ENCODE results near the gene TMEM178B.

The TMEM178B gene

DNA sequence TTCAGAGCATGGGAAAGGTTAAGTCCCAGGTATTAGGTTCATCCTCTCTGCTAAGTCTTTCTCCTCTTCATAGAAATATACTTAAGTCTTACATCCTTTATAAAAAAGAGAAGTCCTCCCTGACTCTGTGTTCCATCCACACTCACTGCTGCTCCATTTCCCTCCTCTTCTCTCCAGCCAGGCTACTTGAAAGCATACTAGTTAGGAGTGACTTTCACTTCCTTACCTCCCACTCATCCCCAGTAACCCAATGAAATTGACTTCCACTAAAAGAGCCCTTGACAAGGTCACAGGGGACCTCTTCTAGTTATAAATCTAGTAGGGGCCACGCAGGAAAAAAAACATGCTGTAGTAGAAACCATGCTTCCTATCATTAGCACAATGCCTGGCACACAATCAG, 344.2 kb downstream of the TMEM178B start:
- no peak for TF ChIP-seq ZNF274 (IDR thresholded peaks at IDR 0.05; ENCODE audit: low read depth, low read length)
- H3K4me3 ChIP-seq (ENCODE audit: low read length): no peak overlapping the region

GRCh38 chr7:141421306-141421705, 347.4 kb downstream of the TMEM178B start:
- H3K4me3 ChIP-seq (ENCODE audit: low read length): no peak overlapping the region
- TF ChIP-seq ZNF274 (IDR thresholded peaks at IDR 0.05; ENCODE audit: low read depth, low read length): no peak

DNA sequence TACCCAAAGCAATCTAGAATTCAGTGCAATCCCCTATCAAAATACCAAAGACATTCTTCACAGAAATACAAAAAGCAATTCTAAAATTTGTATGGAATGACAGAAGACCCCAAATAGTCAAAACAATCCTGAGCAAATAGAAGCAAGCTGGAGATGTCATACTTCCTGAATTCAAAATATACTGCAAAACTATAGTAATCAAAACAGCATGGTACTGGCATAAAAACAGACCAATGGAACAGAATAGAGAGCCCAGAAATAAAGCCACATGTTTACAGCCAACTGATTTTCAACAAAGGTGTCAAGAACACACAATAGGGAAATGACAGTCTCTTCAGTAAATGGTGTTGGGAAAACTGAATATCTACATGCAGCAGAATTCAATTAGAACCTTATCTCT, 353.3 kb downstream of the TMEM178B start:
- no peak overlapping the region for H3K4me3 ChIP-seq (ENCODE audit: low read length)
- TF ChIP-seq ZNF274 (IDR thresholded peaks at IDR 0.05; ENCODE audit: low read depth, low read length): no peak

- no peak overlapping the region for H3K4me3 ChIP-seq (ENCODE audit: low read length)
- no peak for TF ChIP-seq ZNF274 (IDR thresholded peaks at IDR 0.05; ENCODE audit: low read depth, low read length)
Measured at GRCh38 chr7:141430455-141431139, 356.7 kb downstream of the TMEM178B start.

DNA sequence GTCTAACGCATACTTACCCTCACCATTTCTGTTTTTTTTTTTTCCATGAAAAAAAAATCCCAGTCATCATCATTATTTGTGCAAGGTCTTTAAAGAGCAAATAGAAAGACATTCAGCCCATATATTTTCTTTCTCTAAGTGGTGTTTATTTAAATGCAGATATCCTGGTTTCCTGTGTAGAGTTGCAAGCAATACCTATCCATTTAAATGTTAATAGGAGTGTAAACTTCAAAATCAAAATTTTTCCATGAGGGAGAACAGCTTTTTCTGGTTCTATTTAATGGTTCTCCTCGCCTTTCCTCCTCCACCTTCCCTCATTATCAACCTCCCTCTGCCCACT, 357.2 kb downstream of the TMEM178B start:
- H3K4me3 ChIP-seq (ENCODE audit: low read length): no peak overlapping the region
- TF ChIP-seq ZNF274 (IDR thresholded peaks at IDR 0.05; ENCODE audit: low read depth, low read length): no peak

GRCh38 chr7:141431711-141432110, 357.8 kb downstream of the TMEM178B start:
- no peak overlapping the region for H3K4me3 ChIP-seq (ENCODE audit: low read length)
- TF ChIP-seq ZNF274 (IDR thresholded peaks at IDR 0.05; ENCODE audit: low read depth, low read length): no peak

DNA sequence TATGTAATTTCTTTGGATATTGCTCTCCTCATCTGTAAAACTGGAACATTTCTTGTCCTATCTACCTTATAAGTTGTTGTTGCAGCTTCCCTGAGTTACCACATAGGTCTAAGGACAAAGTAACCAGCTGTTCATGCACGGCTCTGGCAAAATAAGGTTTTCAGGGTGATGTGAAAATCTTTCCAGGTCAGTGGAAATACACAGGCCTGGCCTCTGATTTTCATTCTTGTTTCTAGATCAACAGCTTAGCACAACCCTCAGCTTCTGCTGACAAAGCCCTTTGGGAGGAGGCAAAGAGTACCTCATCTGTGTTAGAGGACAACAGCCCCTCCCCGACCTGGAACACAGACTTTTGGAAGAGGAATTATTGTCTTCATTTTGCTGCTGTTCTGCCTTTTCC, 359.8 kb downstream of the TMEM178B start:
- no peak overlapping the region for H3K4me3 ChIP-seq (ENCODE audit: low read length)
- TF ChIP-seq ZNF274 (IDR thresholded peaks at IDR 0.05; ENCODE audit: low read depth, low read length): no peak

DNA sequence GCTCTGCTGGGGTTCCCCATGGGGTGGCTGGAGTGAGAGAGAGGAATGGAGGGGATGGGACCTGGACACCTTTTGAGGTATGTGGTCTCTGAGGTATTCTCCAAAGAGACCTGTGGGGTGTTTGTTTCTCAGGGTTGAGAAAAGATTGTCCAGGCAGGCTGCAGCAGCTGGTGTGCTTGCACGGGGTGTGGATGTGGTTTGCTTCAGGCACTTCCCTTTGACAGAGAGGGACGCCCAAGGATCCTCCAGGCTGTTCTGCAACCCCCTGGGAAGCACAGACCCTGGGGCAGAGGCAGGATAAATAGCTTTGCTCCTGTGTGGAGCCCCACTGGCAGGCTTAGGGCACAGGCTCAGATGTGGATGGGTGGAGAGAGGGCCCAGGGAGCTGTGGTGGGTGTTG, 362.3 kb downstream of the TMEM178B start:
- no peak for TF ChIP-seq ZNF274 (IDR thresholded peaks at IDR 0.05; ENCODE audit: low read depth, low read length)
- no peak overlapping the region for H3K4me3 ChIP-seq (ENCODE audit: low read length)

DNA sequence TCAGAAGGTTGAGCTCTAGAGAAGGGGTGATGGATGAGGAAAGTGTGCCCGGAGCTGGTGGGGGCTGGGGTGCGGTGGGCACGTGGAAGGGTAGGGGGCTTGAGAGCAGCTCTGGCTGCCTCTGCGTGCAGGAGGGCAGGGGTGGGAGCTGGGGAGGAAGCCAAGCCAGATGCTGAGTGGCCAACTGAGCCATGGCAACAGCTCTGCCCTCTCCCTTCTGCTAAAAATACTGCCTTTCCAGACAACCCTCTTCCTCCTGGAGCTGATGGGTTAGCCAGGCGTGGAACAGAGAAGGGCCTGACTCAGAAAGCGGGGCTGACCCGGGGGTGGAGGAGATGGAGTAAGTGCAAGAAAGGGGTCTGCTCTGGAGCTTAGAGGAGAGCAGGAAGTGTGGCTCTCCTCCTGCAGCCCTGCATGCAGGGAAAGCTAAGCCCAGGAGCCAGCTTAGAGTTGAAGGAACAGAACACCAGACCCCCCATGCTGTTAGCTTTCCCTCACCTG, 362.8 kb downstream of the TMEM178B start:
- TF ChIP-seq ZNF274 (IDR thresholded peaks at IDR 0.05; ENCODE audit: low read depth, low read length): no peak
- H3K4me3 ChIP-seq (ENCODE audit: low read length): no peak overlapping the region

DNA sequence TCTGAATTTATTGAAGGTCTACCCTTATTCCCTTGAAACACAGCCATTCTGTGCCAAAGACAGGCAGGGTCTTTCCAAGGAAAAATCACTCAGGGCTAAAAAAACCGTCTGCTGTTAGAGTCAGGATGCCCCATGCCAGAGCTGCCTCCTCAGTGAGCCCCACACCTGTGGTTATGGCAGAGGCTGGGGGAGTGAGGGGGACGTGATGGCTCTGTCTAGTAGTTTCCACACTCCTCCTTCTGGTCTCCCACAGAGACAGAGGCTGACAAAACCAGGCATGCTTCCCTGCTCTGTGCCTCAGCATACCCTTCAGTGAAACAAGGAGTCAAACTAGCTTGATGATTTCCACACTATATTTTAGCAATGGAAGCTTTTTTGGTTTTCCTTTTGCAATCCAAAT, 365.3 kb downstream of the TMEM178B start:
- H3K4me3 ChIP-seq (ENCODE audit: low read length): no peak overlapping the region
- TF ChIP-seq ZNF274 (IDR thresholded peaks at IDR 0.05; ENCODE audit: low read depth, low read length): no peak

GRCh38 chr7:141439776-141440175, 365.9 kb downstream of the TMEM178B start:
- no peak for TF ChIP-seq ZNF274 (IDR thresholded peaks at IDR 0.05; ENCODE audit: low read depth, low read length)
- H3K4me3 ChIP-seq (ENCODE audit: low read length): no peak overlapping the region

DNA sequence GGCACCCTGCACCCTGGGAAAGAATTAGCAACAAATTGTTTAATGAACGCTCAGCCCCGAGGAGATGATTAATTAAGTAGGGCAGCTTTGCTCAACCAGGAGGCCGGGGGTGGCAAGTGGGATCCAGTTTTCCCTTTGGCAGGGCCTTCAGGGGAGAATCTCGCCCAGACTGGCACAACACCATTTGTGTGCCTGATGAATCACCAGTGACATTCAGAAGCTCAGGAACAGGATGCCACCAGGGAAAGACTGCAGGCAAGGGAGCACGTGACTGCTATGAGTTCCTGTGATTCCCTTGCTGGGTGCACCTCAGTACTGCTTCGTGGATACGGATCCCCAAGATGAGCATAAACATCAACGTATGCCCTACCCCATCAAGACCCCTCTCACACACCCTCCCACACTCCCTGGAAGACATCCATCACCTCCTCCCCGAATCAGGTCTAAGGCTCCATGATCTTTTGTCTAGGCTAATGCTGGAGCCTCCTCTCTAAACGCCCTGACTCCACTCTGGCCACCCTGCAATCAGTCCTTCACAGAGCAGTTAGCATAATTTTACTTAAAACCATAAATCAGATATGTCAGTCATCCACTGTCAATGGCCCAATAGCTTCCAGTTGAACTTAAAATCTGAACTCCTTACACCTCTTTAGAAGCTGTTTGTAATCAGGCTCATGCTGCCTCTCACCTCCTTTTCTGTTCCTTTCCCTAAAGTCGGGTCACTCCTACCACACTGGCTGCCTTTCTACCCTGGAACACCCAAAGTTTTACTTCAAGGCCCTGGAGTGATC, 368.2 kb downstream of the TMEM178B start:
- no peak overlapping the region for H3K4me3 ChIP-seq (ENCODE audit: low read length)
- TF ChIP-seq ZNF274 (IDR thresholded peaks at IDR 0.05; ENCODE audit: low read depth, low read length): no peak

- no peak overlapping the region for H3K4me3 ChIP-seq (ENCODE audit: low read length)
- TF ChIP-seq ZNF274 (IDR thresholded peaks at IDR 0.05; ENCODE audit: low read depth, low read length): no peak
Measured at GRCh38 chr7:141442781-141443180, 368.9 kb downstream of the TMEM178B start.

GRCh38 chr7:141444961-141445360, 371.1 kb downstream of the TMEM178B start:
- no peak for TF ChIP-seq ZNF274 (IDR thresholded peaks at IDR 0.05; ENCODE audit: low read depth, low read length)
- H3K4me3 ChIP-seq (ENCODE audit: low read length): no peak overlapping the region

GRCh38 chr7:141451232-141451631, 377.4 kb downstream of the TMEM178B start:
- no peak overlapping the region for H3K4me3 ChIP-seq (ENCODE audit: low read length)

More at GRCh38 chr7:141451232-141451631, 377.4 kb downstream of the TMEM178B start:
- TF ChIP-seq ZNF274 (IDR thresholded peaks at IDR 0.05; ENCODE audit: low read depth, low read length): no peak

Data from GM08714 (cell line).